GM18520 (cell line): ENCODE data around the gene RXFP2.

Source experiments
- ATAC-seq: cut with Tn5 transposase; IDR thresholded peaks from one replicate; pipeline ENCODE4 v1.9.1; 2021; ENCODE audit not compliant: unreplicated experiment

RXFP2 gene

GRCh38 chr13:31765138-31765785 lies 25.9 kb downstream of the RXFP2 start:
- ATAC-seq: no peak

DNA sequence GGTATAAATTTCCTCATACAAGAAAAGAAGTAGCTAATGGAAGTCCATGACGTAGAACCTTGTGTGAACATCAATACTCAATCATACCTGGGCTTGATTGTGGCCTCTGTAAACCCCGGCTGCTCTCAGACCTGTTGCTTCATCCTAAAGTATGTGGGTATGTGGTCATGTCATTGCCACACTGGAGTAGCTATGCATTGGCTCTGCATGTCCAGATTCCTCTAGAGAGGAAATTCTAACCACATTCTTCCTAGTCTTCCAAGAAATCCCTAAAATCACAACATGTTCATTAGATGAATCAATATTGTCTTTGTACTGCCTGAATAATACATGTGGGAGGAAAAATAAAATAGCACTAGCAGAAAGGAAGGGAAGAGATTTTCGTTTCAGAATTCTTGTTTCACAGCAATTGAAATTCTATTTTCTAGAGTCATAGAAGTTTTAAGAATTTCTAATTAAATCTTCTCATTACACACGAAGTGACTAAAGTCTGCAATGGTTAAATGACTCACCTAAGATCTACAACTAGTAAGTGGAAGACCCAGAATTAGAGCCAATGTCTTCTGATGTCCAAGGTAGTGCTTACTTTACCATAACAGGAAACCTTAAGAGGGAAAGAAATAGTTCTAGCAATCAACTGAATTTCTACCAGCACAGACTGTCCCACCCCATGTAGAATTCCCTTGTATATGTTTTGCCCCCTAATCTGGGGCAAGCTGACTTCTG lies 28.0 kb downstream of the RXFP2 start:
- no peak for ATAC-seq

DNA sequence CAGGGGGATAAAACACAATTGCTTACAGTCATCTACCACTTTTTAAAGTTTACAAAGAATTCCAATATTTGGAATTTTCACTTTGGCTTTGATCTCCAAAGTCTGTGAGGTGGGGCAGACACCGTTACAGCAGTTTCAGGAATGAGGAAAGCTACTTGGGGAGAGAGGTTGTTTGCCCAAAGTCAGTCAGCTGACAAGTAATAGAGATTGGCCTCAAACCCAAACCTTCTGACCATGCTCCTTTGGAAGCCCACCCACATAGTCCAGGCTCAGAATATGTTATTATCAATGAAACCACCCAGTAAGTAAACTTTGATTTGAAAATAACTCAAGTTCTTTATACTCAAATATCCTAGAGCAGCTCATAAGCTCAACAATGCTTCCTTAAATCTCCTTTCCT lies 29.0 kb downstream of the RXFP2 start:
- no peak for ATAC-seq

GRCh38 chr13:31769575-31769974 lies 30.2 kb downstream of the RXFP2 start:
- no peak for ATAC-seq

DNA sequence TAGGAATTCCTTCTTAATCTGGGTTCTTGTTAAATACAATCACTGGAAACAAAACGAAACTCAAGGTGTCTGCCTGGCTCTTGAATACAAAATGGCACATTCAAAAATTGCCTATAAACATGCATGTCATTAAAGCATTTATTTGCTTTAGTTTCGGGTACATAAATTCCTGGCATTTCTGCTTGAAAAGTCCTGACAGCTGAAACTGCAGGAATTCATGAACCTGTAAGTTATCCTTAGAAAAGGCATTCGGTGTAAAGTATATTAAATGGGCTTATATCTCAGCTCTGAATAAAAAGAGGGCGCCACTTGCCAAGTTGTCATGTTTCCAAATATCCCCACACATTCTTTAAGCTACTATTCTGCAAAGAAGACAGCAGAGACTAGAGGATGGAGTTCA lies 32.9 kb downstream of the RXFP2 start:
- ATAC-seq: no peak

DNA sequence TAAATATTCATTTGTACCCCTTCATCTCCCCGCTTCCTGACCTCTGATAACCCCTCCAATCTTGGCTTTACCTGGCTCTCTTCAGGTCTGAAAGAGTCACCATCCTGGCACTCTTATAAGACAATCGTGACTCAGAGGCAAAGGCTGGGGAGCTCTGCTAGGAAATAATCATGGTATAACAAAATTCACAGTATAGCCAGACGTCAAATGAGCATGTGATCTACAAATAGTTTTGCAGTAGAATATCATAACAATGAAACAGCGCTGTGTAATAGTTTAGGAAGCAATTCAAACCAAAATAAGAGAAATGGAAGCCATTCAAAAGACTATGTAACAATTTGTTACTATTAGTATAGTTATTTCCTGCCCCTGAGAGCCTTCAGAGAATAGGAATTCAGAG lies 34.2 kb downstream of the RXFP2 start:
- no peak for ATAC-seq

DNA sequence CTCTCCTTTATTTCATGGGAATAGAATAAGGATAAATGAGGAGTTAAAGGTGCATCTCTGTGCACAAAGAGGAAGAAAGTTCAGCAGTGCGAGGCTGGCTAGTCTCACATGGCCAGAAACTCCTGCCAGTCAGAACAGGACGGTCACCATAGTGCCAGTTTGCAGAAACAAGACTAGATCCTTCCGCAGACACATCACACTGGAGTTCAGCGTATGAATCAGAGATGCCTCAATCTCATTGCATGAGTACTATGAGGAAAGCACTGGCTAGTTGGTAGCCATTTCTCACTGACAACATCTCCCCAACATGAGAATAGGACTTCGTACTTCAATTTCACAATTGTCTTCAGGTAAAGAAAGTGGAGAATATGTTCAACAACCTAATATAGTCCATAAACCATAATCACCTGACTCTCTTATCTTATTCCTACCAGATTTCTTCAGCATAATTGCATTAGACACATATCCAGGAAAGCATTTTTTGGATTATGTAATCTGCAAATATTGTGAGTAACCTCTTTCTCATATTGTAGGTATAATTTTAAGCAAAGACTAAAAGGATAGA lies 34.9 kb downstream of the RXFP2 start:
- no peak for ATAC-seq

GRCh38 chr13:31775148-31775547 lies 35.8 kb downstream of the RXFP2 start:
- ATAC-seq: no peak

DNA sequence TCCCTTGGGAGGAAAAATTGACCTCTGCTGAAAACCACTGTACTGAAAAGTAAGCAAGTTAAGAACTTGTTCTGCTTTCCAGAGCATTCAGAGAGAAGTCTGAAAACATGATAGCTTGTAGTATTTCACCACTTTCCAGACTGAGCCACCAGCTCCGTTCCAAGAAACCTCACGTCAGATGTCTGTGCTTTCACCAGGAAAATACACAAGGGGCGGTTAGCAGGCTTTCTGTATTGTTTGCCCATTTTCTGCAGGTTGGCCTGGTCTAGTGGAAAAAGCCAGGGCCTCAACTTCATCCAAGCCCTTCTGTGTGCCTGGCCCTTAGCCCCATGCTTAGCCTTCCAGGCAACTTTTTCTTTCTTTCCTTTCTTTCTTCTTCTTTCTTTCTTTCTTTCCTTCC lies 36.4 kb downstream of the RXFP2 start:
- ATAC-seq: no peak

DNA sequence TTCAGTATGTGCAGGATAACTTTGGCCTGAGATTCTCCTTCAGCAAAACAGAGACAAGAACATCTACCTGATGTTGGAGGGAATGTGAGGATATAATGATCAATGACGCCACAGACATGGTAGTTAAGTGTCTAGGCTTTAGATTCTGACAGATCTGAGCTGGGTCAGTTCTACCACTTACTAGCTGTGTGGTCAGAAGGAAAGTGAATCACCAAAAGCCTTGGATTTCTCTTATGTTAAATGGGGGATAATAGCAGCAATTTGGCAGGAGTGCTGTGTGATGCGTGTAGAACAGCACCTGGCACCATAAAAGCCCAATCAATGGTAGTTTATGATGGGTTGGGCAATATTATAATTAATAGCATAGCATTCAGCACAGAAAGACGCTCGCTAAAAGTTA lies 41.7 kb downstream of the RXFP2 start:
- no peak for ATAC-seq

GRCh38 chr13:31786011-31786410 lies 46.7 kb downstream of the RXFP2 start:
- ATAC-seq: no peak

- ATAC-seq: no peak
Observed at GRCh38 chr13:31790992-31791391, 51.7 kb downstream of the RXFP2 start.

DNA sequence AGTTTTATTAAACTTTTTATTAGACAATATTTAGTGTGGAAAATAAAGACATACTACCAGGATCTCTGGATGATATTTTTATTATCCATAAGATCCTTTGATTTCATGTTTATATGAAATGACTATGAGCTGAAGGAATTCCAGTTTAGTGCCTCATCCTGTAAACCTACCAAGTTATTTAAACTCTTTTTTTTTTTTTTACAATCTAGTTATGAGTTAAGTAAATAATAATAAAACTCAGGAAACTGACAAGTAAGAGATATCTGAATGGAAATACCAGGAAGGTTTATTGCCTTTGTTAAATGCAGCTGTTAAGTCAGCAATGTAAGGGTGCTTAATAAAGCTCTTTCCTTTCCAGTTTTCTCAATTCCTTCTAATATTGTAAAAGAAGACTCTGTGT lies 53.9 kb downstream of the RXFP2 start:
- no peak for ATAC-seq

DNA sequence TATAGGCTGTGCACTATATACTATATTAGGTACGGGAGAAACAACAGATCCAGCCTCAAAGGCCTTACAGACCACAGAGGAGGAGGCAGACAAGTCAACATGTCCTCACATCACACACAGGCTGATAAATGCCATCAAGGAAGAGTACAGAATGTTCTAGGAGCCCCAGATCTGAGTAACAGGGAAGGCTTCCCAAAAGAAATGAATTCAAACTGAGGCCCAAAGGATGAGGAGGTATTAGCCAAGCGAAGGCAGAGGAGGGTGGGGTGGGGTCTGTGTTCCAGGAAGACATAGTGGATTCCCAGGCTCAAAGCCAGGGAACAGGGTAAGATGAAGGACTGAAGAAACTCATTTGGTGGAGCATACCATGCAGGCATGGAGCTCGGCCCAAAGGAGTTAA lies 55.1 kb downstream of the RXFP2 start:
- ATAC-seq: no peak

DNA sequence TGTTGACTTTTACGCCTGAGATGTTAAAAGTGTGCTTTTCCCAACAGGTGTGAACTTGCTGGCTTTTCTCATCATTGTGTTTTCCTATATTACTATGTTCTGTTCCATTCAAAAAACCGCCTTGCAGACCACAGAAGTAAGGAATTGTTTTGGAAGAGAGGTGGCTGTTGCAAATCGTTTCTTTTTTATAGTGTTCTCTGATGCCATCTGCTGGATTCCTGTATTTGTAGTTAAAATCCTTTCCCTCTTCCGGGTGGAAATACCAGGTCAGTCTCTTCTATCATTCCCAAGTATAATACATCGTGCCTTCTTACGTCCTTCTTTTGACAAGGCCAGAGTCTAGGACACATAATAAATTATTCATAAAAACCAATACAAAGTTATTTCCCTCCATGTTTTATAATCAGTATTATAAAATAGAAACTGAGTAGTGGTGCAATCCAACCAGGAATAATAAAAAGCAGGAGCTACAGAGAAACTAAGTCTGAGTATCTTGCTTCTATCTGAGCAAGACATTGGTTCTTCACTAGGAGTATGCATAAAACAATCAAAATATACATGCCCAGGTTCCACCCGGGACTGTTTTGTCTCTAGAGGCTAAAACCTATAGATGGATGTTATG lies 57.9 kb downstream of the RXFP2 start:
- no peak for ATAC-seq

- ATAC-seq: no peak
Observed at GRCh38 chr13:31798189-31798588, 58.9 kb downstream of the RXFP2 start.

DNA sequence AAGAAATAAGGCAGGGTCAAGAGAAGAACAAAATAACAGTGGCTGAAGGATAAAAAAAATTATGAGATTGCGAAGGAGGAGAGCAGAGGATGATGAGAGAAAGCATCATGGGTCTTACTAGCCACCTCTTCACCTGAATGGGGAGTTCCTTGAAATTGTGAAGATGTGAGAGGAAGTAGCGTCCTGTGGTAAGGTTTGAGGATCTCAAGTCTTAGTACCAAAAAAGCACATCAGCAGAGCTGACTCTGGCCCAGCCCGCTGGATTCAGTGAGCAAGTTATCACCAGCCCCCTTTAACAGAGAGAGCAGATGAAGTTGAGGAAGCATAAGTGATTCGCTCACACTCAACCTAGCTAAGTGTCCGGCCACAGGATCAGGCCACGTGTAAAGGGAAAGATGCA lies 61.8 kb downstream of the RXFP2 start:
- no peak for ATAC-seq

DNA sequence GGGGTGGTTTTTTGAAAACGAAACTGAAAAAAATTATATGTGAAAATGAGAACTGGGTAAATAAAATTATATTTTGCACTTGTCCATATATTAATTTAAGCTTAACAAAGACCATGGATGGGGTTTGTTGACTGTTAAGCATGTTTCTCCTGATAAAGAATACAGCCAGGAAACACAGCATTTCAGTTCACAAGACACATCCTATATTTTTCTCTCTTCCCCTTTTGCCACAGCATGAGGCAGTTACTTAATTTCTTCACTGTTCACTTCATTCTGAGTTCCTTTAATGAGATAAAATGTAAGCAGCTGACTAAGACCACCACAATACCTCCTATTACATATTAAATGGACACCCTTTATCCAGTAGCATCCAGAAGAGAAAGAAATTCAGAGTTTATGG lies 64.0 kb downstream of the RXFP2 start:
- ATAC-seq: no peak

DNA sequence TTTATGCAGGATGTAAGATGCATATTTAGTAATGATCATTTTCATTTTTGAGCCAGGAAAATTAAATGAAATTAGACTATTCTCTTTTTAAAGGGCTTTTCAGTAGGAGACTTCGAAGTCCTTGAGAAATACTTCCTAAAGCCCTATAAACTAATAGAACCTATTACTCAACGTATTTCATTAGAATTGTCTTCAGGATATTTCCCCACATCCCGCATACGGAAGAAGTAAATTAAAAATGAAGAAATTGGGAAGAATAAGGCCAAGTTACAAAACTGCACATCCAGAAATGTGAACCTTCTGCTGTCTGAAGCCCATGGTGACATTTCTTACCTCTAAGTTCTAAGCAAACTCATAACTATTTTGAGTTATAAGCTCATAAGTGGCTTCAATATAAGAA lies 66.5 kb downstream of the RXFP2 start:
- no peak for ATAC-seq

- ATAC-seq: no peak
Observed at GRCh38 chr13:31807090-31807541, 67.8 kb downstream of the RXFP2 start.

- no peak for ATAC-seq
Observed at GRCh38 chr13:31814536-31814935, 75.2 kb downstream of the RXFP2 start.
